HEK293T (cell line): ENCODE data around the gene ARL4A.
A peak's percentile ranks its signal among the peaks of the same experiment; 100 is the strongest.

Experiments
- CTCF ChIA-PET: fragments of 350-600 bp; formaldehyde crosslinking; extraction: SDS; loops from one replicate; lab custom pipeline; 2021; ENCODE audit warnings: antibody characterized with exemption, inconsistent platforms; lab: Yijun Ruan, JAX
- POLR2A ChIA-PET: fragments of 350-600 bp; formaldehyde crosslinking; extraction: SDS; loops from one replicate; lab custom pipeline; 2020; ENCODE audit warnings: antibody characterized with exemption, inconsistent platforms; lab: Yijun Ruan, JAX
- DNase-seq: peaks from one replicate; pipeline ENCODE4 v3.0.0; 2012; ENCODE audit warnings: mixed read lengths; ENCODE audit errors: extremely low spot score
- ARNT ChIP-seq: fragments of 450-650 bp; IDR thresholded peaks from 2 replicates; pipeline ENCODE4 v1.6.1; 2017; ENCODE audit warnings: mild to moderate bottlenecking
- BHLHE40 ChIP-seq: fragments of 450-650 bp; IDR thresholded peaks from 2 replicates; pipeline ENCODE4 v1.6.1; 2016; ENCODE audit warnings: mild to moderate bottlenecking, moderate library complexity, borderline replicate concordance
- CTBP1 ChIP-seq: fragments of 450-650 bp; IDR thresholded peaks from 2 replicates; pipeline ENCODE4 v1.6.1; 2016; ENCODE audit warnings: borderline replicate concordance
- ELF4 ChIP-seq: fragments of 450-650 bp; IDR thresholded peaks from 2 replicates; pipeline ENCODE4 v1.6.1; 2017; ENCODE audit warnings: antibody characterized with exemption
- FOXA1 ChIP-seq: fragments of 450-650 bp; IDR thresholded peaks from 2 replicates; pipeline ENCODE4 v1.6.1; 2016; ENCODE audit warnings: mild to moderate bottlenecking
- FOXK2 ChIP-seq: fragments of 450-650 bp; IDR thresholded peaks from 2 replicates; pipeline ENCODE4 v1.6.1; 2016; ENCODE audit warnings: mild to moderate bottlenecking
- FOXM1 ChIP-seq: fragments of 450-650 bp; IDR thresholded peaks from 2 replicates; pipeline ENCODE4 v1.6.1; 2017; ENCODE audit warnings: mild to moderate bottlenecking, borderline replicate concordance
- HDGF ChIP-seq: fragments of 450-650 bp; IDR thresholded peaks from 2 replicates; pipeline ENCODE4 v1.6.1; 2017; ENCODE audit warnings: antibody characterized with exemption, borderline replicate concordance
- L3MBTL2 ChIP-seq: fragments of 450-650 bp; conservative IDR thresholded peaks from 2 replicates; pipeline ENCODE4 v1.6.1; 2016; ENCODE audit warnings: mild to moderate bottlenecking
- LEF1 ChIP-seq: fragments of 450-650 bp; IDR thresholded peaks from 2 replicates; pipeline ENCODE4 v1.6.1; 2017; ENCODE audit warnings: mild to moderate bottlenecking, borderline replicate concordance
- NFRKB ChIP-seq: fragments of 450-650 bp; IDR thresholded peaks from 2 replicates; pipeline ENCODE4 v1.6.1; 2016; ENCODE audit warnings: mild to moderate bottlenecking, moderate library complexity
- SP1 ChIP-seq: fragments of 450-650 bp; IDR thresholded peaks from 2 replicates; pipeline ENCODE4 v1.6.1; 2017
- SUZ12 ChIP-seq: fragments of 450-650 bp; IDR thresholded peaks from 2 replicates; pipeline ENCODE4 v1.6.1; 2016; ENCODE audit warnings: mild to moderate bottlenecking
- TARDBP ChIP-seq: fragments of 450-650 bp; IDR thresholded peaks from 2 replicates; pipeline ENCODE4 v1.6.1; 2016
- ZNF384 ChIP-seq: fragments of 450-650 bp; IDR thresholded peaks from 2 replicates; pipeline ENCODE4 v1.6.1; 2016
- TF ChIP-seq, protein P1 (sequence below): fragments of 450-650 bp; IDR thresholded peaks from 2 replicates; pipeline ENCODE4 v1.6.1; 2016

The ARL4A gene

DNA sequence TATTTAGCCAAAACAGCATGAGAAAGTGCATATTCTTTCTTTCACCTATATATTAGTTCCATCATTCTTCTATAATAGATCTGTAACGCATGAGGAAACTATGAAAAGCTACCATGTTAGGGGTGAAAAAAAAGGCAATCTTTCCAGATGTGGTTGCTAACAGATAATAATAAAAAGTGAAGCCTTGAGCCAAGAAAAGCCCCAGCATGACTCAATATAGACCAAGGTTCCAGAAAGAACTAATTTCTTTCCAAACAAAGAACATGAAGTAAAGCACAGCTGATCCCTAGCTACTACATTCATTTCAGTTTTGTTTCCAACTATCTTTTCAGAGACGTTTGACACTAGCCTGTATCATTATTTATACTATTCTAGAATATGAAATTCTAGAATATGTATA is 16.4 kb downstream of the ARL4A start:
- CTCF ChIA-PET = no interaction called here
- no peak for DNase-seq
- POLR2A ChIA-PET = no interaction called here

DNA sequence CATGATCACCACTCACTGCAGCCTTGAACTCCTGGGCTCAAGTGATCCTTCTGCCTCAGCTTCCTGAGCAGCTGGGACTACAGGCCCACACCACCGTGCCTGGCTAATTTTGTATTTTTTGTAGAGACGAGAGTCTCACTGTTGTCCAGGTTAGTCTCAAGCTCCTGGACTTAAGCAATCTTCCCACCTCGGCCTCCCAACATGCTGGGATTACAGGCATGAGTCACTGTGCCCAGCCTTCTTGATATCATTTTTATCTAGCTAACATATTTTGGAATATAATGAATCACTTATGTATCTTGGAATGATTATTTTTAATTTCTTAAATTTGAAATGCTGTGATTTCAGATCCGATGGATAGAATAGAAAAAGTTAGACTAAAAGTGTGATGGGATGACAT is 18.4 kb downstream of the ARL4A start:
- POLR2A ChIA-PET = interaction anchor here (1.5 kb wide), 1 partner anchor 10 kb away, joined by 5 read pairs; no protein-coding TSS in a partner anchor
- TF ChIP-seq CTBP1 (no peak), TARDBP (no peak), FOXM1 (no peak), NFRKB (no peak), SP1 (no peak), LEF1 (no peak), HDGF (no peak), FOXA1 (no peak), ELF4 (no peak), ZNF384 (no peak), SUZ12 (no peak), FOXK2 (no peak), ARNT (no peak), BHLHE40 (no peak), L3MBTL2 (no peak)
- TF ChIP-seq, protein P1, sequence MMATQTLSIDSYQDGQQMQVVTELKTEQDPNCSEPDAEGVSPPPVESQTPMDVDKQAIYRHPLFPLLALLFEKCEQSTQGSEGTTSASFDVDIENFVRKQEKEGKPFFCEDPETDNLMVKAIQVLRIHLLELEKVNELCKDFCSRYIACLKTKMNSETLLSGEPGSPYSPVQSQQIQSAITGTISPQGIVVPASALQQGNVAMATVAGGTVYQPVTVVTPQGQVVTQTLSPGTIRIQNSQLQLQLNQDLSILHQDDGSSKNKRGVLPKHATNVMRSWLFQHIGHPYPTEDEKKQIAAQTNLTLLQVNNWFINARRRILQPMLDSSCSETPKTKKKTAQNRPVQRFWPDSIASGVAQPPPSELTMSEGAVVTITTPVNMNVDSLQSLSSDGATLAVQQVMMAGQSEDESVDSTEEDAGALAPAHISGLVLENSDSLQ = no peak
- CTCF ChIA-PET = interaction anchor here (0.9 kb wide), 1 partner anchor 80 kb away, joined by 3 read pairs; no protein-coding TSS in a partner anchor
- no peak for DNase-seq

More for the DNA sequence above, 16.4 kb downstream of the ARL4A start:
- no peak for TF ChIP-seq ARNT
- TF ChIP-seq L3MBTL2 = no peak

DNA sequence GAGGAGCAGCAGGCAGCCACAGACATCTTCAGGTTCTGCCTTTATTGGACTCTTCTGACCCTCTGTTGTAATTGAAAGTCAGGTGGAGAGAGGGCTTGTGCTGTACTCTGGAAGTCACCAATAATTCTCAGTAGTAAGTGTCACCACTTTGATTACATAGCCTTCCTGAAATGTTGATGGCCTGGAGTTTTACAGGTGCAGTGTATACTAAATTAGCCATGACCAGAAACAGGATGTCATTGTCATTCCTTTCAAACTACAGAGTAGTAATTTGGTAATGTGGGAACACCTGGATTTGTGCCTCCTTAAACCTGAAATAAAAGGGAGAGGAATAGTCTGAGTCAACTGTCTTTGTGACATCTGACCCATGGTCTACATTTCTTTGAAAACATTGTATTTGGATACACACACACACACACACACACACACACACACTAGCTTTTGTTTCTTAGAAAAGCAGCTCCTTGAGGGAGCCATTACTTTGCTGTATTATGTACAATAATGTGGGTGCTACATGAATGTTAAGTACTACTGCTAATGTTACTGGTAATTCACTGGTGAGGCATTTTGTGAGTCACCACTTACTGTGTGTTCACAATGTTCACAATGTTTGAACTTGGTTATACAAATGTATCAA is 19.6 kb downstream of the ARL4A start:
- ChIA-PET CTCF (interaction anchor here (0.9 kb wide), 1 partner anchor 81 kb away, joined by 3 read pairs; no protein-coding TSS in a partner anchor), POLR2A (interaction anchor here (0.9 to 1.5 kb wide), 2 partner anchors 9 to 20 kb away, joined by 4 to 5 read pairs; partner anchors contain the start of gene ARL4A)
- no peak for DNase-seq
- no peak for TF ChIP-seq NFRKB
- no peak for TF ChIP-seq TARDBP
- no peak for TF ChIP-seq ARNT
- TF ChIP-seq L3MBTL2 = no peak
- TF ChIP-seq FOXK2 = no peak
- no peak for TF ChIP-seq BHLHE40
- TF ChIP-seq, protein P1 = no peak
- TF ChIP-seq HDGF = no peak
- no peak for TF ChIP-seq ZNF384
- TF ChIP-seq LEF1 = no peak
- TF ChIP-seq SP1 = no peak
- no peak for TF ChIP-seq CTBP1
- no peak for TF ChIP-seq ELF4
- no peak for TF ChIP-seq FOXM1
- no peak for TF ChIP-seq FOXA1
- TF ChIP-seq SUZ12 = no peak

DNA sequence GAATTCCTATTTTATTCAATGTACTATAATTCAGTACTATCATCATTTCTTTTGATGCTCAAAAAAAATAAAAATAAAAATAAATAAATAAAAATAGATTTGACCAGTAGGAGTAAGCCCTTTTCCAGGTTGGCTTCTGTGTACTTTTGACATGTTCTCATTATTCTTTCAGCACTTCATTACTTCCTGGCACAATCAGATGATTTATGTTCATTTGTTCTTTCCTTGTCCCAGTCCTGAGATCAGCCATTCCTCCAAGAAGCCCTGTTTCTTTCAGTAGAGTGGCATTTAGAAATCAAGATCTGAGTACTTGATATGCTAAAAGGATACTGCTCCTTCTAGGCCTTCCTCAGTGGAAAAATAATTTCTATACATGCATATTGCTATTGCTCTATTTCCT is 20.9 kb downstream of the ARL4A start:
- CTCF ChIA-PET = no interaction called here
- no peak for DNase-seq
- POLR2A ChIA-PET = no interaction called here
- TF ChIP-seq ELF4 = no peak
- TF ChIP-seq, protein P1 = peak; percentile 46

DNA sequence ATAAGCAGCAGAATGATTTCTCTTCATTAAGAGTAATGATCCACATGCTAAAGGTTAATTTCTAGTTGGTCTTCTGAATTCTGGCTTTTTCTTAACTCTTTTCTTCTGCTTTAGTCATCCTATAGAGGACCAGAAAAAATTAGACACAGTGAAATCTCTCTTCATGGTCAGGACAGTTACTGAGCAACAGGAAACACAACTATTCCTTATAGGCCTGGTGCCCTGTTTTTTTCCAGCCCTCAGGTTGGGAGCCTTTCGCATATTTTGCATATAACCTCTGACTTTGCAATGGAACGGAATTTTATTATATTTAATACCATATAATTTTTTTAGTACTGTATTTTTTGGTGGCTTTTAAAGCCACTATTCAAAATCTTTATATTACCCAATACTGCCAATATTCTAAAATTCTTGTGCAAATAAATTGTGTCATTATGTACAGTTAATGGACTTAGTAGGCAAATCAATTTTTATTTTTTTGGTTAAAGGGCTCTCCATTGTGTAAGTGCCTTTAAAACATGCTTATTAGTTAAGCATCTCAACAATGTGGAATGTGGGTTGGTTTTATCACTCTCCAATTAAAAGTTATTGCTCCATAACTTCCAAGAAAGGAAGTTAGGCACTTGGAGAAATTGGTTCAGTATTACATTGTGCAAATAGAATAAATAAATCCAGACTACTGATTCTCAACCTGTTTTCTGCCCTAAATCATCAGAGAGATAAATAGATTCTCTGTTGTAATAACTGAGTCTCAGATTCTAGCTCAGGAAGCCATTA is 22.5 kb downstream of the ARL4A start:
- ChIA-PET CTCF (no interaction called here), POLR2A (interaction anchor here (1.4 kb wide), 1 partner anchor 23 kb away, joined by 4 read pairs; the partner anchor contains the start of gene ARL4A)
- DNase-seq = no peak
- TF ChIP-seq, protein P1 = no peak
- no peak for TF ChIP-seq L3MBTL2
- no peak for TF ChIP-seq FOXA1
- no peak for TF ChIP-seq FOXK2
- TF ChIP-seq BHLHE40 = no peak
- no peak for TF ChIP-seq LEF1
- no peak for TF ChIP-seq SP1
- TF ChIP-seq FOXM1 = no peak
- no peak for TF ChIP-seq NFRKB
- TF ChIP-seq ARNT = no peak
- no peak for TF ChIP-seq SUZ12
- TF ChIP-seq HDGF = no peak
- no peak for TF ChIP-seq ZNF384

DNA sequence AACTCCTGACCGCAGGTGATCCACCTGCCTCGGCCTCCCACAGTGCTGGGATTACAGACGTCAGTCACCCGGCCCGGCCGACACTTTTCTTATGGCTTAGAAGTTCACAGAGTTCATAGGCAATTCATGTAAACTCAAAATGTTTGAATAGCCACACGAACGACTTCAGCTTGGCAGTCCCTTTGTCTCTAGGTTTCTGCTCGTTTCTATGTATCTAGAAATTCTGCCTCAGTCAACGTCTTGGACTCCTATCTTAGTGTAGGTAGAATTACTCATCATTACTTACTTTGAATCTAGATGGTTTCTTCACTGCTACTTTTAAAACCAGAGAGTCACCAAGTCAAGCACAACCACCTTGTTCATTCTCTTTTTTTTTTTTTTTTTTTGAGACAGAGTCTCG is 23.7 kb downstream of the ARL4A start:
- TF ChIP-seq FOXK2 = no peak
- no peak for TF ChIP-seq FOXA1
- TF ChIP-seq, protein P1 = no peak
- no peak for TF ChIP-seq ZNF384
- no peak for TF ChIP-seq ARNT
- TF ChIP-seq TARDBP = no peak
- TF ChIP-seq CTBP1 = no peak
- no peak for TF ChIP-seq L3MBTL2
- no peak for TF ChIP-seq FOXM1
- no peak for TF ChIP-seq SP1
- TF ChIP-seq LEF1 = no peak
- no peak for TF ChIP-seq NFRKB
- no peak for TF ChIP-seq ELF4
- no peak for TF ChIP-seq SUZ12
- no peak for TF ChIP-seq BHLHE40
- POLR2A ChIA-PET = no interaction called here
- CTCF ChIA-PET = no interaction called here

More for the DNA sequence above, 23.7 kb downstream of the ARL4A start:
- DNase-seq = no peak
